ENCODE data around the gene PRICKLE1. TPM values are rescaled to one million over a fixed set of nuclear protein-coding genes. Genes with fewer than 3 reads are reported as not detected.

PRICKLE1 gene
- total and polyA plus RNA-seq, 2 experiments from 2014 or later, result 7.7 to 51.7 TPM

- TF ChIP-seq ZNF462 (CRISPR knock-in tag; IDR thresholded peaks at IDR 0.05) (no peak), CREB1 (CRISPR knock-in tag; IDR thresholded peaks at IDR 0.05; ENCODE audit: low read depth) (no peak), NANOG (IDR thresholded peaks at IDR 0.05; ENCODE audit: borderline replicate concordance) (no peak), ZNF114 (CRISPR knock-in tag; IDR thresholded peaks at IDR 0.05) (no peak)
These were observed 111.6 kb downstream of the PRICKLE1 start (continued) for GRCh38 chr12:42477941-42478340.

GRCh38 chr12:42475106-42475505, 114.4 kb downstream of the PRICKLE1 start:
- no peaks in the 10 kb centered on the region for H3K9me2 ChIP-seq (ENCODE audit: insufficient read depth)
- peaks cover 22% of the 10 kb centered on the region for H4K20me1 ChIP-seq (replicated peaks; ENCODE audit: insufficient read depth)
- ATAC-seq (no peak; the same call in 2 of the 3 replicates), DNase-seq (ENCODE audit: low spot score) (no peak)
- Mint-ChIP-seq H3K36me3 (ENCODE audit: low read depth) (peaks cover 44% of the 10 kb centered on the region), H3K4me3 (no peak overlapping the region), H3K9me3 (no peaks in the 10 kb centered on the region; the same call in 2 of the 3 replicates), H3K4me1 (peaks cover 71% of the 10 kb centered on the region), H3K27me3 (ENCODE audit: insufficient read depth, low read depth, poor library complexity) (peaks cover 7% of the 10 kb centered on the region), H3K27ac (no peak overlapping the region)
- no peak overlapping the region for H3K27ac ChIP-seq (ENCODE audit: low read depth)
- H2AFZ ChIP-seq, result no peak overlapping the region
- H3K79me2 ChIP-seq (replicated peaks; ENCODE audit: insufficient read depth), result peaks cover 96% of the 10 kb centered on the region
- no peaks in the 10 kb centered on the region for H3F3A ChIP-seq (replicated peaks; ENCODE audit: low read depth)
- H3K4me1 ChIP-seq (ENCODE audit: insufficient read depth), result peaks cover 64% of the 10 kb centered on the region
- 0 out of 2 replicates have a peak, but pooled peaks cover 3% of the 10 kb centered on the region for H3K36me3 ChIP-seq (ENCODE audit: insufficient read depth)
- no peak for TF ChIP-seq EZH2 (IDR thresholded peaks at IDR 0.05; ENCODE audit: low read depth, unreplicated experiment)
- no peak for TF ChIP-seq JUNB (IDR thresholded peaks at IDR 0.05; ENCODE audit: unreplicated experiment)
- TF ChIP-seq STAT1 (IDR thresholded peaks at IDR 0.05; ENCODE audit: unreplicated experiment), result no peak
- no peak for TF ChIP-seq REST (IDR thresholded peaks at IDR 0.05; ENCODE audit: unreplicated experiment)
- no peak for TF ChIP-seq EZH2phosphoT487 (IDR thresholded peaks at IDR 0.05; ENCODE audit: unreplicated experiment)
- H3K27me3 ChIP-seq (ENCODE audit: insufficient read depth), result no peaks in the 10 kb centered on the region
- no peak overlapping the region for H3K4me3 ChIP-seq
- no peak overlapping the region for H3K4me2 ChIP-seq
